K562 (cell line): ENCODE data around the gene NETO1. TPM values are rescaled to one million over a fixed set of nuclear protein-coding genes. Genes with fewer than 3 reads are reported as not detected.

ENCODE experiments used
- CTCFL ChIP-seq: IDR thresholded peaks from 2 replicates; pipeline ENCODE4 v1.6.1; 2011; ENCODE audit warnings: borderline replicate concordance, low read depth, mild to moderate bottlenecking, moderate library complexity, low read length; ENCODE audit not compliant: insufficient read depth, poor library complexity, severe bottlenecking
- ILK ChIP-seq: fragments of 450-650 bp; IDR thresholded peaks from 2 replicates; pipeline ENCODE4 v1.6.1; 2016; ENCODE audit warnings: missing genetic modification characterization, low read depth, mild to moderate bottlenecking, missing compliant biosample characterization, moderate library complexity, borderline replicate concordance
- PTRF ChIP-seq: fragments of 450-650 bp; IDR thresholded peaks from 2 replicates; pipeline ENCODE4 v1.6.1; 2016; ENCODE audit warnings: mild to moderate bottlenecking, missing genetic modification characterization, missing compliant biosample characterization
- XRCC5 ChIP-seq: fragments of 200-400 bp; formaldehyde crosslinking; IDR thresholded peaks from 2 replicates; pipeline ENCODE4 v1.6.1; 2017; ENCODE audit warnings: low read depth, mild to moderate bottlenecking, low read length
- ZNF263 ChIP-seq: sonication (generic); formaldehyde crosslinking; IDR thresholded peaks from 2 replicates; pipeline ENCODE4 v1.8.0; 2022; ENCODE audit warnings: mild to moderate bottlenecking, missing genetic modification reagents, borderline replicate concordance
- polyA plus RNA-seq, 8 experiments: library from polyadenylated mRNA; depleted of rRNA in 4 of 8; stranded (reverse) in 5 of 8; unstranded in 3 of 8; fragments of >200 nt; fragmentation: Nextera tagmentation in 2 of 8; fragmentation: Illumina TruSeq in 1 of 8; extraction: Ambion mirVana in 2 of 8; extraction: Trizol in 1 of 8; gene quantifications; 2 replicates each; pipeline versions ENCODE4 v1.2.1 to v1.2.3, GENCODE V29; 2011 to 2014; ENCODE audit warnings: inconsistent platforms in 1 of 8, missing spikeins in 1 of 8
- total RNA-seq, 7 experiments: library from RNA; depleted of rRNA in 6 of 7; stranded (reverse); fragments of >200 nt in 6 of 7; fragmentation: Illumina TruSeq in 2 of 7; extraction: Trizol in 2 of 7; gene quantifications; 2 replicates each; pipeline versions ENCODE4 v1.2.1 to v1.2.3, GENCODE V29; 2011 to 2021; ENCODE audit warnings: low replicate concordance in 1 of 7
- TF ChIP-seq, protein P1 (sequence below): fragments of 450-650 bp; conservative IDR thresholded peaks from 2 replicates; pipeline ENCODE4 v1.6.1; 2016; ENCODE audit warnings: missing genetic modification characterization, low read depth, mild to moderate bottlenecking, missing compliant biosample characterization, moderate library complexity
- TF ChIP-seq, protein P2 (sequence below): fragments of 450-650 bp; formaldehyde crosslinking; IDR thresholded peaks from 2 replicates; pipeline ENCODE4 v1.4.0; 2020; ENCODE audit warnings: mild to moderate bottlenecking, mixed read lengths
- TF ChIP-seq, protein P3 (sequence below): IDR thresholded peaks from 2 replicates; pipeline ENCODE4 v1.6.1; 2012; ENCODE audit warnings: low read depth, low read length, improper control_type of control experiment, borderline replicate concordance

Gene NETO1
- total and polyA plus RNA-seq, 9 of the 15 experiments (the other 6 are each of a cell fraction or from before 2014, with no cell fraction given) = not detected

DNA sequence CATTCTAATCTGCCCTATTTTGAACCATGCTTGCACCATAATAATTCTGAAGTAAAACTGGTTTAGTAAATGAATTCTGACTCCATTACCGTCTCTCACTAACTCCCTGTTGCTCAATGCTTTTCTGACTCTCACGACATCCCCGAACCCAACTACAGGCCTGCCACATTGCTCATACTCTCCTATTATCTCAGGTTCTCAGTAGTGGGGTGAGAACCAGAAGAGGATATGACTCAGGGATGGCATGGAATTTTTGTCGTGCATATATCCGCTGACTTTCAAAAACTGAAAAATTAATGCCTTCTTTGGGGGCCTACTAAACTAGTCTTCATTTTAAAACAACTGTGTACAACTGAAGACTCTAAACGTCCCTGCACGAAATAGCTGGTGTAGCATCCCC lies 34.3 kb downstream of the NETO1 start (continued):
- TF ChIP-seq CTCFL (no peak), XRCC5 (no peak), ZNF263 (CRISPR knock-in tag) (no peak), PTRF (tag) (no peak), ILK (tag) (no peak)
- TF ChIP-seq, protein P1, sequence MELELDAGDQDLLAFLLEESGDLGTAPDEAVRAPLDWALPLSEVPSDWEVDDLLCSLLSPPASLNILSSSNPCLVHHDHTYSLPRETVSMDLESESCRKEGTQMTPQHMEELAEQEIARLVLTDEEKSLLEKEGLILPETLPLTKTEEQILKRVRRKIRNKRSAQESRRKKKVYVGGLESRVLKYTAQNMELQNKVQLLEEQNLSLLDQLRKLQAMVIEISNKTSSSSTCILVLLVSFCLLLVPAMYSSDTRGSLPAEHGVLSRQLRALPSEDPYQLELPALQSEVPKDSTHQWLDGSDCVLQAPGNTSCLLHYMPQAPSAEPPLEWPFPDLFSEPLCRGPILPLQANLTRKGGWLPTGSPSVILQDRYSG (tag) = no peak
- TF ChIP-seq, protein P2, sequence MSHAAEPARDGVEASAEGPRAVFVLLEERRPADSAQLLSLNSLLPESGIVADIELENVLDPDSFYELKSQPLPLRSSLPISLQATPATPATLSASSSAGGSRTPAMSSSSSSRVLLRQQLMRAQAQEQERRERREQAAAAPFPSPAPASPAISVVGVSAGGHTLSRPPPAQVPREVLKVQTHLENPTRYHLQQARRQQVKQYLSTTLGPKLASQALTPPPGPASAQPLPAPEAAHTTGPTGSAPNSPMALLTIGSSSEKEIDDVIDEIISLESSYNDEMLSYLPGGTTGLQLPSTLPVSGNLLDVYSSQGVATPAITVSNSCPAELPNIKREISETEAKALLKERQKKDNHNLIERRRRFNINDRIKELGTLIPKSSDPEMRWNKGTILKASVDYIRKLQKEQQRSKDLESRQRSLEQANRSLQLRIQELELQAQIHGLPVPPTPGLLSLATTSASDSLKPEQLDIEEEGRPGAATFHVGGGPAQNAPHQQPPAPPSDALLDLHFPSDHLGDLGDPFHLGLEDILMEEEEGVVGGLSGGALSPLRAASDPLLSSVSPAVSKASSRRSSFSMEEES (CRISPR knock-in tag) = no peak
- TF ChIP-seq, protein P3, sequence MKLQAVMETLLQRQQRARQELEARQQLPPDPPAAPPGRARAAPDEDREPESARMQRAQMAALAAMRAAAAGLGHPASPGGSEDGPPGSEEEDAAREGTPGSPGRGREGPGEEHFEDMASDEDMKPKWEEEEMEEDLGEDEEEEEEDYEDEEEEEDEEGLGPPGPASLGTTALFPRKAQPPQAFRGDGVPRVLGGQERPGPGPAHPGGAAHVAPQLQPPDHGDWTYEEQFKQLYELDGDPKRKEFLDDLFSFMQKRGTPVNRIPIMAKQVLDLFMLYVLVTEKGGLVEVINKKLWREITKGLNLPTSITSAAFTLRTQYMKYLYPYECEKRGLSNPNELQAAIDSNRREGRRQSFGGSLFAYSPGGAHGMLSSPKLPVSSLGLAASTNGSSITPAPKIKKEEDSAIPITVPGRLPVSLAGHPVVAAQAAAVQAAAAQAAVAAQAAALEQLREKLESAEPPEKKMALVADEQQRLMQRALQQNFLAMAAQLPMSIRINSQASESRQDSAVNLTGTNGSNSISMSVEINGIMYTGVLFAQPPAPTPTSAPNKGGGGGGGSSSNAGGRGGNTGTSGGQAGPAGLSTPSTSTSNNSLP = no peak
